Adrenal gland (tissue), 5 donors: Measurements from ENCODE around the gene SLC25A46.

Experiments
- POLR2A ChIP-seq, 2 donors: fragments of 450-650 bp; IDR thresholded peaks; one replicate each; pipeline ENCODE4 v1.6.1; 2017; ENCODE audit warnings: antibody characterized with exemption in 2 of 2, mild to moderate bottlenecking in 2 of 2, moderate library complexity in 1 of 2
- TF ChIP-seq, protein P1 (sequence below), 6 experiments: fragments of 450-650 bp in 4 of 6; fragments of 200-600 bp in 2 of 6; sonication (generic) in 1 of 6; IDR thresholded peaks; 1 replicate in 5 of 6; 2 replicates in 1 of 6; pipeline versions ENCODE4 v1.5.1 to v1.8.0; 2016 to 2021; ENCODE audit warnings: antibody characterized with exemption in 6 of 6, mild to moderate bottlenecking in 2 of 6, moderate library complexity in 1 of 6
- donor health status: DM: no; HTN: no; CAD: no.

DNA sequence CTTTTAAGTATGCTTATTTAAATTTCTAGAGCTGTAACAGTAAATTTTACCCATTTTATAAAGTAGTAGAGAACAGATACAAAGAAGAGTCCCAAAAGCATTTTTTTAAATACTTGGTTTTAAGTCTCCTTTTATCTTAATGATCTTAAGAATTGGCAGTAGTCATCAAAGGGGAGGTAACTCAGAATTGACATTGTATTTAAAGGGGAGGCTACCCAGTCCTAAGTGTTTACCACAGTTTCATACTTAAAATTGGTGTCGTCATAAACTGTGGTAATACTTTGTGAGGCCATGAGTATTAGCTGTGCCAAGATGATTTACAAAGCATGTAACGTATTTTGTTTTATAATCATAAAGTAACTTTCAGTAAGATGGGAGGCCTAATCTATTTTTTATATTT is 14.8 kb downstream of the SLC25A46 start:
- TF ChIP-seq, protein P1, sequence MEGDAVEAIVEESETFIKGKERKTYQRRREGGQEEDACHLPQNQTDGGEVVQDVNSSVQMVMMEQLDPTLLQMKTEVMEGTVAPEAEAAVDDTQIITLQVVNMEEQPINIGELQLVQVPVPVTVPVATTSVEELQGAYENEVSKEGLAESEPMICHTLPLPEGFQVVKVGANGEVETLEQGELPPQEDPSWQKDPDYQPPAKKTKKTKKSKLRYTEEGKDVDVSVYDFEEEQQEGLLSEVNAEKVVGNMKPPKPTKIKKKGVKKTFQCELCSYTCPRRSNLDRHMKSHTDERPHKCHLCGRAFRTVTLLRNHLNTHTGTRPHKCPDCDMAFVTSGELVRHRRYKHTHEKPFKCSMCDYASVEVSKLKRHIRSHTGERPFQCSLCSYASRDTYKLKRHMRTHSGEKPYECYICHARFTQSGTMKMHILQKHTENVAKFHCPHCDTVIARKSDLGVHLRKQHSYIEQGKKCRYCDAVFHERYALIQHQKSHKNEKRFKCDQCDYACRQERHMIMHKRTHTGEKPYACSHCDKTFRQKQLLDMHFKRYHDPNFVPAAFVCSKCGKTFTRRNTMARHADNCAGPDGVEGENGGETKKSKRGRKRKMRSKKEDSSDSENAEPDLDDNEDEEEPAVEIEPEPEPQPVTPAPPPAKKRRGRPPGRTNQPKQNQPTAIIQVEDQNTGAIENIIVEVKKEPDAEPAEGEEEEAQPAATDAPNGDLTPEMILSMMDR (IDR thresholded peaks at IDR 0.05): no peak
- no peak for TF ChIP-seq POLR2A (IDR thresholded peaks at IDR 0.05)
